Lung microvascular endothelial cell (primary cell): Measurements from ENCODE around the gene TRPM4. TPM values are rescaled to one million over a fixed set of nuclear protein-coding genes. Genes with fewer than 3 reads are reported as not detected.
A peak's percentile ranks its signal among the peaks of the same experiment; 100 is the strongest.
"Not testable (repeated sequence)": the region's sequence is repeated elsewhere in the genome, so short reads cannot be mapped to it uniquely, and the experiment has no call there.

Experiments
- DNase-seq, 2 donors: peaks; one replicate each; pipeline versions ENCODE4 v3.0.0 to v3.0.0-alpha.2; 2010; ENCODE audit warnings: low read depth in 2 of 2
- total RNA-seq: library from RNA; depleted of rRNA; stranded (reverse); fragments of >200 nt; gene quantifications from 2 replicates; pipeline ENCODE4 v1.2.1, GENCODE V29; 2014

The TRPM4 gene
- total RNA-seq, 1 donor from 2014 or later = 9.5 TPM

DNA sequence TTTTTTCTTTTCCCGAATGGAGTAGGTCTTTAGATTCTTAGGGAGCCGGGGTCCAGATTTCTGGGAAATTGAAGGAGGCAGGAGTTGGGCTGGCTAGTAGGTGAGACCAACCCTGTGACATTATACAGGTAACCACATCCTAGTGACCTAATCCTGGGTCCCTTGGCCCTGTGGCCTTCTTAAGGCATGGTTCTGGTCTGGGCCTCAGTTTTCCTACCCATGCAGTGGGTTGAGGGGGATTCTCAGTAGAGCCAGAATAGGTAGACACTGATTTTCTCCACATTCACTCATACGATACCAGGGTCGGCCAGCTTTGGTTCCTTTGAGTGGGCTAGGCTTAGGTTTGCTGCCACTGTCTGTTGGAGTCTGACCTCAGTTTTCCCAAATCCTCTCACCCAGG is 31.0 kb upstream of the TRPM4 start:
- no peak for DNase-seq

DNA sequence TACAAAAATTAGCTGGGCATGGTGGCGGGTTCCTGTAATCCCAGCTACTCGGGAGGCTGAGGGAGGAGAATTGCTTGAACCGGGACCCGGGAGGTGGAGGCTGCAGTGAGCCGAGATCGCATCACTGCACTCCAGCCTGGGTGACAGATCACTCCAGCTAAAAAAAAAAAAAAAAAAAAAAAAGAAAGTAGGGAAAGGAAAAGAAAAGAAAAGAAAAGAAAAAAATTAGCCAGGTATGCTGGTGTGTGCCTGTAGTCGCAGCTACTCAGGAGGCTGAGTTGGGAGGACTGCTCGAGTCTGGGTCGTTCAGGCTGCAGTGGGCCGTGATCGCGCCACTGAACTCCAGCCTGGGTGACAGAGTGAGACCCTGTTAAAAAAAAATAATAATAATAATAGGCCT is 30.4 kb upstream of the TRPM4 start:
- not testable (repeated sequence) for DNase-seq

DNA sequence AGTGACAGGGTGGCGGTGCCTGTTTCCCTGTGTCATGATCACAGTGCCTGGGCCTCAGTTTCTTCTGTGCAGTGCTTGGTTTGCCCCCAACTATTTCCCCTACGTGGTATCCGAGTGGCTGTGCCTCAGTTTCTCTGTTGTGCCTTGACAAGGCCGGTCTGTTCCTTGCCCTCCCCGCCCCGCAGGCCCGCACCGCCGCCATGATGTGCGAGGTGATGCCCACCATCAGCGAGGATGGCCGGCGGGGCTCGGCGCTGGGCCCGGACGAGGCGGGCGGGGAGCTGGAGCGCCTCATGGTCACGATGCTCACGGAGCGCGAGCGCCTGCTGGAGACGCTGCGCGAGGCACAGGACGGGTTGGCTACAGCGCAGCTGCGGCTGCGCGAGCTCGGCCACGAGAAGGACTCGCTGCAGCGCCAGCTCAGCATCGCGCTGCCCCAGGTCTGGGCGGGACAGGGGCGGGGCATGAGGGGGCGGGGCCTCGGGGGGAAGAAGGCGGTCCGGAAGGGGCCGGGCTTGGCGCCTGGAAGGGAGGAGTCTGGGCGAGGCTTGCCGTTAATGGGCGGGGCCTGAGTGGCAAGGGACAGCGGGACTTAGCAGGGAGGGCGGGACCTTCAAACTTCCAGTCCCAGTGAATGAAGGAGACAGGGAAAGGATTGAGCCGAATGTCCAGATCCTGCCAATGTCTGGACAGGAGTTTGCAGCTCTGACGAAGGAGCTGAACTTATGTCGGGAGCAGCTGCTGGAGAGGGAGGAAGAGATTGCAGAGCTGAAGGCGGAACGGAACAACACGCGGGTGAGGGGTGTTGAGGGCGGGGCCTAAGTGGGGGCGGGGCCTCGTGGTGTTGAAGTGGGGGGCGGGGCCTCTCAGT is 29.7 kb upstream of the TRPM4 start:
- DNase-seq = peak; percentile 97 to 98

DNA sequence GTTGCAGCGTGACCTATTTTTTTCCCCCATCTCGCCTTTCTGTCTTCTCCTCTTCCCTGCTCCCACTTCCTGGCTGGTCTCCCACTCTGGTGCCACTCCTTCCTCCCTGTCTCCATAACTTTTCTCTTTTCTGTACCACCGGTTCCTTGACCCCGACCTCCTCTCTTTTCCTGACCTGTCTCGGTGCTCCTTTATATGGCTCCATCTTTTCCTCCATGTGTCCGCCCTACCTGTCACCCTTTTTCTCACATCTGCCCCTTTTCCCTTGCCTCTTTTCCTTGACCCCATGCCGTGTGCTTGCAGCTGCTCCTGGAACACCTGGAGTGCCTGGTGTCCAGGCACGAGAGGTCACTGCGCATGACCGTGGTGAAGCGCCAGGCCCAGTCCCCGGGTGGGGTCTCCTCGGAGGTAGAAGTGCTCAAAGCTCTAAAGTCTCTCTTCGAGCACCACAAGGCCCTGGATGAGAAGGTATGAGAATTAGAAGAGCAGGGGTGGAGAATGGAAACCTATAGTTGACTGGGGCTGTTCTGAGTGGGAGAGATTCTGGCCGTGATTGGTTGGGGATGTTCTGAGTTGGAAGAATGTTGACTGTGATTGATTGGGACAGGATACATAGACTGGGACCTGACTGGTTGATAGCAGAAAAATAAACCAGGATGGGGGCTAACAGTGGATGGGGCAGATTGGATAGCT is 28.9 kb upstream of the TRPM4 start:
- DNase-seq = no peak

DNA sequence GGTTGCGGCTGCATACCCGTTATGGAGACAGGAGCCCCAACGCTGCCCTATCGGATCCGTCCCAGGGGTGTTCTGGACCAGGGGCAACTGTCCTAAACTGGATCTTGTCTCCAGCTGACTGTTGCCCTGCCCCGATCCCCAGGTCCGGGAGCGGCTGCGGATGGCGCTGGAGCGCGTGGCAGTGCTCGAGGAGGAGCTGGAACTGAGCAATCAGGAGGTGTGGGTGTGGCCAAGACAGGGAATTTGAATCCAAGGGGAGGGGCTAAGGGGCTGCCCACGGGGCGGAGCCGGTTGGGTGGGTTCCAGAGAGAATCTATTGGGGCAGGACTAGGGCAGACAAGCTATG is 28.4 kb upstream of the TRPM4 start:
- DNase-seq = no peak

DNA sequence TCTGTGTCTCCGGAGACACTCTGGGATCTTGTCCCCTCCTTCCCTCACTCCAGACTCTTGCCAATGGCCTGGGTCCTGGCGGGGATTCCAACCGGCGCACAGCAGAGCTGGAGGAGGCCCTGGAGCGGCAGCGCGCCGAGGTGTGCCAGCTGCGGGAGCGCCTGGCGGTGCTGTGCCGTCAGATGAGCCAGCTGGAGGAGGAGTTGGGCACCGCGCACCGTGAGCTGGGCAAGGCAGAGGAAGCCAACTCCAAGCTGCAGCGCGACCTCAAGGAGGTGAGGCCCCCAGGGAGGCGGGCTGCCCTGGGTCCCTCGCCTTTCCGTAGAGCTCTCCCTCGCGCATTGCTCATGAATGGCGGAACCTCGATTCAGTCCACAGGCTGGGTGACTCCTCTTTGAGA is 27.3 kb upstream of the TRPM4 start:
- no peak for DNase-seq

DNA sequence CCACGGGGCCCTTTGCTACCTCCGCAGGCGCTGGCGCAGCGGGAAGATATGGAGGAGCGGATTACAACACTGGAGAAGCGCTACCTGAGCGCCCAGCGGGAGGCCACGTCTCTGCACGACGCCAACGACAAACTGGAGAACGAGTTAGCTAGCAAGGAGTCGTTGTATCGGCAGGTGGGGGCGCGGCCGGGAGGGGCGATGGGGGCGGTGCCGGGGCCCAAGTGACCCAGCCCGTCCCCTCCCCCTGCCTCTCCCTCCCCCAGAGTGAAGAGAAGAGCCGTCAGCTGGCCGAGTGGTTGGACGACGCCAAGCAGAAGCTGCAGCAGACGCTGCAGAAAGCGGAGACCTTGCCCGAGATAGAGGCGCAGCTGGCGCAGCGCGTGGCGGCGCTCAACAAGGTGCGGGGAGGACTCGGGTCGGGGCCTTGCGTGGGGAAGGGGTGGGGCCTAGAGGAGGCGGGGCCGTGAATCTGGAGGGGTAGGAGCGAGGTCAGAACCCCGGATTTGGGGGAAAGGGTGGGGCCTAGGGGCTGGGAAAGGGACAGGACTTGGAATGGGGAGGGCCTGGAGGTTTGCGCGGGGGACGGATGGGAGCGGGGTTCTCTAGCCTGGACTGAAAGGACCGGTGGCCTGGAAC is 24.5 kb upstream of the TRPM4 start:
- no peak for DNase-seq

DNA sequence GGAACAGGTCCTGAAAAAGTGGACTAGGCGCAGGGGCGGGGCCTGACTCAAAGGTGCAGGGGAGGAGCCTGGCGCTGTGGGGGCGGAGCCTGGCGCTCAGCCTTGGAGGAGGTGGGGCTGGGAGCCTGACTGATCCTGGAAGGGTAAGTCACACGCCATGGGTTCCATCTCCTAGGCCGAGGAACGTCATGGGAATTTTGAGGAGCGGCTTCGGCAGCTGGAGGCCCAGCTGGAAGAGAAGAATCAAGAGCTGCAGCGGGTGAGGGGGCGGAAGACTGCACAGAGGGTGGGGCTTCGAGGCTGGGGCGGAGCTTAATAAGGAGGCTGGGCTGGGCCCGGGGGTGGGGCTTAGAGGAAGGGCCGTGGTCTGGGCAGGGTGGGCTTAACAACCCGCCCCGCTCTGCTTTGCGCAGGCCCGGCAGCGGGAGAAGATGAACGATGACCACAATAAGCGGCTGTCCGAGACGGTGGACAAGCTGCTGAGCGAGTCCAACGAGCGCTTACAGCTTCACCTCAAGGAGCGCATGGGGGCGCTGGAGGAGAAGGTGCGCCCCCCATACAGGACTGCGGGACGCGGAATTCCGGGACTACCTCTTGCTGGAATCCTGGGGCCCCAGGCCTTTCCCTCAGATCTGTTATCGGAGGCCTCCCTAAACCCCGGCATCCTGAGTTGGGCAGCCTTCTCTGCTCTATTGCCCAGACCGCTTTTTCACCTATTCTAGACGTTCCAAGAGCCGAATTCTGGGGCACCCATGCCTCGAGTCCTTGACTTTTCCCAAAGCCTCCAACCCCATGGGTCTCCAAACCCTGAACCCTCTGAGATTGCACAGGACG is 23.8 kb upstream of the TRPM4 start:
- DNase-seq = peak in 1 of 2 donors; percentile 28

DNA sequence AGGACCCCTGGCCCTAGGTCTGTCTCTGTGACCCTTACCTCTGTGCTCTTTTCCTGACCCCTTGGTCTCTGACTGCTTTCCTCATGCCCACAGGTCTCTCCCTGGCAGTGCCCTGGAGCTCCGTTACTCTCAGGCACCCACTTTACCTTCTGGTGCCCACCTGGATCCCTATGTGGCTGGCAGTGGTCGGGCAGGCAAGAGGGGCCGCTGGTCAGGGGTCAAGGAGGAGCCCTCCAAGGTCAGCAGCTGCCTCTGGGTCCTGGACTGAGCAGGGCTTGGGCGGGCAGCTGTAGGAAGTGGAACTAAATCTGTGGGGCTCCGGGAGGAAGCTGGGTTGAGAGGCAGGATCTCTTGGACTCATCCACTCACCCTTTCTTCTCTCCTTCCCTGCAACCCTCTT is 21.9 kb upstream of the TRPM4 start:
- no peak for DNase-seq

DNA sequence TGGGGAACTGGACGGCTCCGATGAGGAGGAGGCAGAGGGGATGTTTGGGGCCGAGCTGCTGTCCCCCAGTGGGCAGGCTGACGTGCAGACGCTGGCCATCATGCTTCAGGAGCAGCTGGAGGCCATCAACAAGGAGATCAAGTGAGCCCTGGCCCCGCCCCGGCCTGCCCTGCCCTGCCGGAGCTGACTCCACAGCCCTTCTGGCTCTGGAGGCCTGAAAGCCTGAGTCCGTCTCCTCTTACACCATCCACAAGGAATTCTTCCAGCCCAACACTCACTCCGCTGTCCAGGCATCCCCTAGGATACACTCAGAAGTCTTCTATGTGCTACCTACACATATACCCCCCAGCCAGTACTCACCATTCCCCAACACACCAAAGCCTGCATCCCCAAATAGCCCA is 20.8 kb upstream of the TRPM4 start:
- no peak for DNase-seq

DNA sequence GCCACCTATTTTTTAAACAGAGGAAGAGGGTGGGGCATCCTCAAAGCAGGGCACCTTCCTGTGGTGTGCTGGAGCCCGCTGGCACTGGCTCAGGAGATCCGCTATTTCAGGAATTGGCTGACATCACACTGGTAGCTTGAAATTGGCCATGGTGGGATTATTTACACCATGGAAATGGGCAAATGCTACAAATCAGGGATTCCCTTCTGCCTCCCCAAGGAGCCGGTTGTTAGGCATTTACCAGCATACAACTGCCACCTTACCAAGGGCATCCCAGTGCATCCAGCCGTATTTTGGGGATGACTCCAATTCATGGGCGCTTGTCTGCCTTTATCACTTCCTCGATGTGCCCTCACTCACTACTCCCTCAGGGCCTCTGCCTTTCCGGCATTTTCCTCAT is 16.6 kb upstream of the TRPM4 start:
- no peak for DNase-seq

DNA sequence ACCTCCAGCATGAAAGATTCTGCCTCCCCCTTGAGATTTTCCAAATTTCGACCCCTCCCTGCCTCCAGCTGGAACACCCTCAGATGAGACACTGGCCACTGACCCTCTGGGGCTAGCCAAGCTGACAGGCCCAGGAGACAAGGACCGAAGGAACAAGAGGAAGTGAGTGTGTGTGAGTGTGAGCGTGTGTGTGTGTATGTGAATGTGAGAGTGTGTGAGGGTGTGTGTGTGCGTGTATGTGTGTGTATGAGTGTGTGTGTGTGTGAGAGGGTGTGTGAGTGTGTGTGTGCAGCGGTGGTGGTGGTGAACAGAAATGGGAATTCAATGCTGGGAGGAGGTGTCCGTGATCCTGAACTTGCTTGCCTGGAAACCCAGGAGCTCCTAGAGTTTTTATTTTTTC is 16.2 kb upstream of the TRPM4 start:
- no peak for DNase-seq

DNA sequence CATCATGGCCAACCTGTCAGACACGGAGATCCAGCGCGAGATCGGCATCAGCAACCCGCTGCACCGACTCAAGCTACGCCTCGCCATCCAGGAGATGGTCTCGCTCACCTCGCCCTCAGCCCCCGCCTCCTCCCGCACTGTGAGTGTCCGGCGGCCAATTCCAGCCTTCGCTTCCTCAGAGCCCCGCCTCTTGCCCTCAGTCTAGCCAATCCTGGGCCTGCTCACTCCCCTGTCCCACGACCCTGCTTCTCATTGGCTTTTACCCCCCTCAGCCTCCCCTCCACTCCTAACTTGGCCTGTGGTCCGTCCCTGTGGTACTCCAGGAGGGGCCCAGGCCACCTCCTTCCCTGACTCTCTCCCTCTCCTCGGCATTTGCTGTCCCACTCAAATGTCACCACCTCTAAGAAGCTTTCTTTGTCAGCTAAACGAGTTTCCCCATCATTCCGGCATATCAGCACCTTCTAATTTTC is 14.7 kb upstream of the TRPM4 start:
- peak; percentile 87 to 90 for DNase-seq

DNA sequence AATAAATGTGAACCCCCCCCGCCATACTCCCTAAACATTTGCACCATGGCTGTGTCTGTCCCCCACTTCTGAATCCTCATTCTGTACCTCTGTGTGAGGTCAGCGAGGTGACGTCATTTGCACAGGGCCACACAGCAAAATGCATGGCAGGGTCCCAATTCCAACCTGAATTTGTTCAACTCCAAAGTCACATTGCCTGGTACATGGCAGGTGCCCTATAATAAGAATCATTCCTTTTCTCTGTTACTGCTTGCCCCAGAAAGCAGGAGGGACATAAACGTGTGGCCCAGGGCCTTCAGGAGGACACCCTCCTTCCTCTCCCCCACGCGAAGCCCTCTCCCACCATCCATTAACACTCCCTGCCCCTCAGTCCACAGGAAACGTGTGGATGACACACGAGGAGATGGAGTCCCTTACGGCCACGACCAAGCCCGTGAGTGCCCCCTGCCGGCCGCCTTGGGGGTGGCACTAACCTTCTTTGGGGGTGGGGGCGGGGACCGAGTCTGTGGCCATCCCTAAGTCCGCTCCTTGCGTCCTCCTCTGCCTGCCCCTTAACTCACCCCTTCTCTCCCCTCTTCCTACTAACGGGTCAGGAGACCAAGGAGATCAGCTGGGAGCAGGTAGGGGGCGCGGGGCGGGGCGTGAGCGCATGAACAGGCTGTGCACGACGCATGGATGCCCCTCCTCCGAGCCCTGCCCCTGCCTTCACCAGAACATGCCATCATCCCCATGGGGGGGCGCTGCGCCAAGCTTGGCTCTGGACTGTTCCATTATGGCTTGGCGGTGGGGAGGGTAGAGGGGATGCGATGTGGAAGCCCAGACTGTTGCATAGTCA is 11.8 kb upstream of the TRPM4 start:
- DNase-seq = peak; percentile 69 to 83

DNA sequence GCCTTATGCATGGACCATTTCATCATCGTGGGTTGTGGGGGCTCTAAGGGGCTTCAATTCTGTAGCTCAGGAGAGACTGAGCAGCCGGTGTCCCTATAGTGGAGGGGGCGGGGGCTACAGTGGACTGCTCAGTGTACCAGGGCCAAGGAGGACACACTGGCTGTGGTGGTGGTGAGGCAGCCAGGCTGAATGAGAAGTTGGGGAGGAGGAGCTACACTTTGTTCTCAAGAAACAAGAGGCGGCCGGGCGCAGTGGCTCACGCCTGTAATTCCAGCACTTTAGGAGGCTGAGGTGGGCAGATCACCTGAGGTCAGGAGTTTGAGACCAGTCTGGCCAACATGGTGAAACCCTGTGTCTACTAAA is 11.2 kb upstream of the TRPM4 start:
- not testable (repeated sequence) for DNase-seq

DNA sequence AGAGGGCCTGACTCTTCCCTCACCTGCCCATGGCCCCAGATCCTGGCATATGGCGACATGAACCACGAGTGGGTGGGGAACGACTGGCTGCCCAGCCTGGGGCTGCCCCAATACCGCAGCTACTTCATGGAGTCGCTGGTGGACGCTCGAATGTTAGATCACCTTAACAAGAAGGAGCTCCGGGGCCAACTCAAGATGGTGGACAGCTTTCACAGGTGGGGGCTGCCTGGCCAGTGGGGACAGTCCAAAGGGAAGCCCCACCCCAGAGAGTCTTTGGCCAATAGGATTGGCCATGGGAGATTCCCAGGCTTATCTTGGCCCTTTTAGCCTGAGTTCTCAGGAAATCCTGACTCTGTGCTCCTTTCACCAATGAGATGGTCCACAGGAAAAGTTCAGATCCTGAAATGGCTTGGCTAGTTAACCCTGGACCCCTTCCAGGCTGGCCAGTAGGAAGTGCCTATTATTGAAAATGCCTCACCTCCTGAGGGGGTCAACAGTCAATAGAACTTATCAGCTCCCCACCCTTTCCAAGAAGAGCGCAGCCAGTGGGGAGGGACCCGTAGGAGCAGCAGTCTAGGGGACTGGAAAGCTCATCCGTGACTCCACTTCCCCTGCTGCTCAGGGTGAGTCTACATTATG is 9.4 kb upstream of the TRPM4 start:
- peak; percentile 13 to 60 for DNase-seq

DNA sequence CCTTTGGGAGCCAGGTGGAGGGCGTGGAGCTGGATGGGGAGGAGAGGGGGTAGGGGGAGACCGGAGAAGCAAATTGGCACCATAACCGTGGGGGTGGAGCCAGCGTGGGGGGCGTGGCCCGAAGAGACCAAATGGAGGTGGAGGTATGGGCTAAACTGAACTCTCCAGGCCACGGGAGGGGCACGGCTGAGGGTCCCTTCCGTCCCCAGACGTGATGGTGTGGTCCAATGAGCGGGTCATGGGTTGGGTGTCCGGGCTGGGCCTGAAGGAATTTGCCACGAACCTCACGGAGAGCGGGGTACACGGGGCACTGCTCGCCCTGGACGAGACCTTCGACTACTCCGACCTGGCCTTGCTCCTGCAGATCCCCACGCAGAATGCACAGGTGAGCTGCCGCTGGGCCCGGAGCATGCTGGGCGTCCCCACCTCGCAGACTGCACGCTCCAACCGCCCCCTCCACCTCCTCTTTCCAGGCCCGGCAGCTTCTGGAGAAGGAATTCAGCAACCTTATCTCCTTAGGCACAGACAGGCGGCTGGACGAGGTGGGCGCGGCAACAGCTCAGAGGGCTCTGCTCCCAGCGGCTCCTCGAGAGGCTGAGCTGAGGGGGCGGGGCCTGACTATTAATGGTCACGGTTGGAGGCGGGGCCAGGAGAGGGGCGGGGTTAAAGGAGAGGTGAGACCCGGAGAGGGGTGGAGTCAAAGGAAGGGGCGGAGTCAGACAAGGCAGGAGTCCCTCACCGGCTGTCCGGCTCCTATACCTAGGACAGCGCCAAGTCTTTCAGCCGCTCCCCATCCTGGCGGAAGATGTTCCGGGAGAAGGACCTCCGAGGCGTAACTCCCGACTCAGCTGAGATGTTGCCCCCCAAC is 8.6 kb upstream of the TRPM4 start:
- DNase-seq = peak; percentile 78 to 85

DNA sequence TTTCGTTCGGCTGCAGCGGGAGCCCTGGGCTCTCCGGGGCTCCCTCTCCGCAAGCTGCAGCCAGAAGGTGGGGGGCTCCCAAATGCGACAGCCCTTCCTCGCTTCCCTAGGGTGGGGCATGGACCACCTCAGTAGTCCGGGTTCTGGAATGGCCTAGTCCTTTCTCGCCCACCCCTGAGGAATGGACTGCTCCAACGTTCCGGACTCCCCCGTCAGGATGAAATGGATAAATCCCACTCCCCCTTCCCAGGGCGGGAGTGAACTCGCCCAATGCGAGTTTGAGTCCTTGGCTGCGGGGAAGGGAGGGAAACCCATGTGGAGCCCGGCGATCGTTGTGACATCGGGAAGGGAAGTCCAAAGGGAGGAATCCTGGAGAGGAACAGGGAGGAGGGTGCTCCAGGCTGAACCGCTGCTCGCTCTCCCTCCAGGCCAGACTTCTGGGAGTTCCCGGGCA is 7.9 kb upstream of the TRPM4 start:
- DNase-seq = peak; percentile 83 to 93
